HCT116 (cell line): ENCODE results near the gene CARNS1.

Source experiments
- EZH2 ChIP-seq: fragments of 200-600 bp; sonication (generic); IDR thresholded peaks from 2 replicates; pipeline ENCODE4 v1.6.1; 2017; ENCODE audit warnings: antibody characterized with exemption, mixed run types
- FOSL1 ChIP-seq: IDR thresholded peaks from 2 replicates; pipeline ENCODE4 v1.6.1; 2012; ENCODE audit warnings: low read depth
- MAX ChIP-seq: IDR thresholded peaks from 2 replicates; pipeline ENCODE4 v1.6.1; 2012
- POLR2A ChIP-seq: IDR thresholded peaks from 2 replicates; pipeline ENCODE4 v1.7.0; 2011; ENCODE audit warnings: borderline replicate concordance; ENCODE audit not compliant: insufficient read depth, insufficient read length; ENCODE audit errors: extremely low read depth
- POLR2AphosphoS5 ChIP-seq: IDR thresholded peaks from 2 replicates; pipeline ENCODE4 v1.6.1; 2011; ENCODE audit warnings: mild to moderate bottlenecking, low read depth, low read length, moderate library complexity
- ZBTB33 ChIP-seq: IDR thresholded peaks from 2 replicates; pipeline ENCODE4 v1.6.1; 2011; ENCODE audit warnings: mild to moderate bottlenecking, low read length, moderate library complexity; ENCODE audit not compliant: insufficient replicate concordance; ENCODE audit errors: extremely low read depth
- ZNF274 ChIP-seq: fragments of 200-500 bp; sonication (Bioruptor generic); IDR thresholded peaks from 2 replicates; pipeline ENCODE4 v1.6.1; 2014; ENCODE audit warnings: mild to moderate bottlenecking, low read depth, low read length, inconsistent platforms
- TF ChIP-seq, protein P1 (sequence below), 3 experiments: fragments of 200-600 bp in 1 of 3; sonication (generic) in 1 of 3; IDR thresholded peaks in 2 of 3; conservative IDR thresholded peaks in 1 of 3; 2 replicates each; pipeline ENCODE4 v1.5.1; 2012 to 2017; ENCODE audit warnings: low read depth in 2 of 3, low read length in 2 of 3, antibody characterized with exemption in 1 of 3, borderline replicate concordance in 1 of 3, control low read depth in 1 of 3, mild to moderate bottlenecking in 1 of 3, mixed read lengths in 1 of 3, mixed run types in 1 of 3, moderate library complexity in 1 of 3; ENCODE audit not compliant: insufficient read depth in 1 of 3

DNA sequence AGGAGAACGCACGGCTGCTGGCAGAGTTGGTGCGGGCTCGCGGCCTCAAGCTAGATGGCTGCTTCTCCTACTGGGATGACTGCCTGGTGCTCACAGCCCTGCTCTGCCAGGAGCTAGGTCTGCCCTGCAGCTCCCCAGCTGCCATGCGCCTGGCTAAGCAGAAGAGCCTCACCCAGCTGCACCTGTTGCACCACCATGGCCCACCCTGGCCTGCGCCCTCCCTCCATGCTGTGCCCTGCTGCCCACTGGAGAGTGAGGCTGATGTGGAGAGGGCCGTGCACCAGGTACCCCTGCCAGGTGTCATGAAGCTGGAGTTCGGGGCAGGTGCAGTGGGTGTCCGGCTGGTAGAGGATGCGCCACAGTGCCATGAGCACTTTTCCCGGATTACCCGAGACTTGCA lies 8.0 kb downstream of the CARNS1 start:
- TF ChIP-seq, protein P1, sequence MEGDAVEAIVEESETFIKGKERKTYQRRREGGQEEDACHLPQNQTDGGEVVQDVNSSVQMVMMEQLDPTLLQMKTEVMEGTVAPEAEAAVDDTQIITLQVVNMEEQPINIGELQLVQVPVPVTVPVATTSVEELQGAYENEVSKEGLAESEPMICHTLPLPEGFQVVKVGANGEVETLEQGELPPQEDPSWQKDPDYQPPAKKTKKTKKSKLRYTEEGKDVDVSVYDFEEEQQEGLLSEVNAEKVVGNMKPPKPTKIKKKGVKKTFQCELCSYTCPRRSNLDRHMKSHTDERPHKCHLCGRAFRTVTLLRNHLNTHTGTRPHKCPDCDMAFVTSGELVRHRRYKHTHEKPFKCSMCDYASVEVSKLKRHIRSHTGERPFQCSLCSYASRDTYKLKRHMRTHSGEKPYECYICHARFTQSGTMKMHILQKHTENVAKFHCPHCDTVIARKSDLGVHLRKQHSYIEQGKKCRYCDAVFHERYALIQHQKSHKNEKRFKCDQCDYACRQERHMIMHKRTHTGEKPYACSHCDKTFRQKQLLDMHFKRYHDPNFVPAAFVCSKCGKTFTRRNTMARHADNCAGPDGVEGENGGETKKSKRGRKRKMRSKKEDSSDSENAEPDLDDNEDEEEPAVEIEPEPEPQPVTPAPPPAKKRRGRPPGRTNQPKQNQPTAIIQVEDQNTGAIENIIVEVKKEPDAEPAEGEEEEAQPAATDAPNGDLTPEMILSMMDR (IDR thresholded peaks at IDR 0.05 in 2 of 3, conservative IDR thresholded peaks at IDR 0.05 in 1 of 3; ENCODE audit: borderline replicate concordance in 1 of 3, insufficient read depth in 1 of 3, low read depth in 2 of 3, low read length in 2 of 3) = no peak
- TF ChIP-seq ZNF274 (no peak), FOSL1 (no peak), POLR2A (no peak), EZH2 (no peak), MAX (no peak), ZBTB33 (no peak), POLR2AphosphoS5 (no peak)
